GM19099 (cell line): ENCODE data around the gene MICAL3.

Experiments
- POLR2A ChIP-seq: IDR thresholded peaks from 3 replicates; pipeline ENCODE4 v1.6.1; 2011; ENCODE audit warnings: low read depth; ENCODE audit not compliant: insufficient read length; ENCODE audit errors: extremely low read depth

Gene MICAL3

GRCh38 chr22:18024276-18024939, at the start of gene MICAL3:
TSS of gene MICAL3 (minus strand) at chr22:18024561. CDS start at chr22:17906812, 117,749 bp downstream.
- no peak for TF ChIP-seq POLR2A

- TF ChIP-seq POLR2A: no peak
Observed at GRCh38 chr22:18073467-18073866, 49.1 kb upstream of the MICAL3 start.

GRCh38 chr22:18071968-18072310, 47.6 kb upstream of the MICAL3 start:
- no peak for TF ChIP-seq POLR2A

GRCh38 chr22:18070556-18071306, 46.4 kb upstream of the MICAL3 start:
- no peak for TF ChIP-seq POLR2A

- TF ChIP-seq POLR2A: no peak
Observed at GRCh38 chr22:18070041-18070440, 45.7 kb upstream of the MICAL3 start.

GRCh38 chr22:18069041-18069440, 44.7 kb upstream of the MICAL3 start:
- TF ChIP-seq POLR2A: no peak

- no peak for TF ChIP-seq POLR2A
Observed at GRCh38 chr22:18068381-18068988, 44.1 kb upstream of the MICAL3 start.

GRCh38 chr22:18067548-18068341, 43.4 kb upstream of the MICAL3 start:
- no peak for TF ChIP-seq POLR2A

GRCh38 chr22:18067121-18067520, 42.8 kb upstream of the MICAL3 start:
- no peak for TF ChIP-seq POLR2A

GRCh38 chr22:18066181-18066859, 42.0 kb upstream of the MICAL3 start:
- TF ChIP-seq POLR2A: no peak

- no peak for TF ChIP-seq POLR2A
Observed at GRCh38 chr22:18065256-18065655, 40.9 kb upstream of the MICAL3 start.

GRCh38 chr22:18064636-18065035, 40.3 kb upstream of the MICAL3 start:
- TF ChIP-seq POLR2A: no peak

GRCh38 chr22:18063306-18063705, 38.9 kb upstream of the MICAL3 start:
- no peak for TF ChIP-seq POLR2A

GRCh38 chr22:18062421-18062820, 38.1 kb upstream of the MICAL3 start:
- no peak for TF ChIP-seq POLR2A

GRCh38 chr22:18060646-18061620, 36.6 kb upstream of the MICAL3 start:
- TF ChIP-seq POLR2A: no peak
